Spleen (tissue), 11 donors: ENCODE measurements around the gene KLHDC4. TPM values are rescaled to one million over a fixed set of nuclear protein-coding genes. Genes with fewer than 3 reads are reported as not detected.

Source experiments
- DNase-seq: peaks from one replicate; pipeline ENCODE4 v3.0.0-alpha.2; 2020
- H3K27ac ChIP-seq, 8 donors: fragments of 200-600 bp; sonication (generic) in 7 of 8; 1 replicate in 4 of 8; 2 replicates in 4 of 8; pipeline versions ENCODE4 v1.5.0 to v1.8.0; 2016 to 2021; ENCODE audit warnings: inconsistent platforms in 4 of 8, mild to moderate bottlenecking in 4 of 8, moderate library complexity in 1 of 8
- H3K27me3 ChIP-seq, 7 donors: fragments of 200-600 bp; sonication (generic) in 6 of 7; replicated peaks in 1 of 7; 1 replicate in 4 of 7; 2 replicates in 3 of 7; pipeline versions ENCODE4 v1.5.0 to v1.8.0; 2016 to 2021; ENCODE audit warnings: inconsistent platforms in 3 of 7, mild to moderate bottlenecking in 1 of 7
- H3K36me3 ChIP-seq, 6 donors: fragments of 200-600 bp; sonication (generic) in 5 of 6; 1 replicate in 4 of 6; 2 replicates in 2 of 6; pipeline versions ENCODE4 v1.5.0 to v1.8.0; 2016 to 2021; ENCODE audit warnings: inconsistent platforms in 2 of 6
- H3K4me1 ChIP-seq, 6 donors: fragments of 200-600 bp; sonication (generic) in 5 of 6; 1 replicate in 3 of 6; 2 replicates in 3 of 6; pipeline versions ENCODE4 v1.5.0 to v1.8.0; 2016 to 2021; ENCODE audit warnings: inconsistent platforms in 3 of 6
- H3K4me3 ChIP-seq, 8 donors: fragments of 200-600 bp; sonication (generic) in 7 of 8; 1 replicate in 4 of 8; 2 replicates in 4 of 8; pipeline versions ENCODE4 v1.5.0 to v1.8.0; 2016 to 2021; ENCODE audit warnings: inconsistent platforms in 4 of 8, mild to moderate bottlenecking in 4 of 8, moderate library complexity in 2 of 8
- H3K9me3 ChIP-seq, 8 donors: fragments of 200-600 bp; sonication (generic) in 7 of 8; 1 replicate in 4 of 8; 2 replicates in 4 of 8; pipeline versions ENCODE4 v1.5.0 to v1.8.0; 2016 to 2021; ENCODE audit warnings: inconsistent platforms in 4 of 8
- POLR2A ChIP-seq, 3 donors: fragments of 450-650 bp; IDR thresholded peaks; one replicate each; pipeline ENCODE4 v1.5.1; 2017; ENCODE audit warnings: antibody characterized with exemption in 3 of 3, mild to moderate bottlenecking in 1 of 3
- POLR2AphosphoS5 ChIP-seq, 3 donors: sonication (generic); formaldehyde crosslinking; IDR thresholded peaks; one replicate each; pipeline ENCODE4 v1.5.1; 2017; ENCODE audit warnings: antibody characterized with exemption in 3 of 3
- WGBS, 5 donors: extraction: QIAGEN DNeasy Blood & Tissue Kit in 3 of 5; methylation state at CpG; one replicate each; pipeline versions ENCODE4 v1.1.5 to v1.1.7; 2013 to 2018; 5-methylcytosine and 5-hydroxymethylcytosine counted together
- intact Hi-C: fragments of 100-400 bp; cut with DNase I; formaldehyde crosslinking; loops from one replicate; pipeline ENCODE4 v1.15.0; 2023; ENCODE audit warnings: low total_unique reads
- polyA plus RNA-seq, 3 donors: library from polyadenylated mRNA; stranded (reverse); fragments of 200-250 nt; gene quantifications; one replicate each; pipeline ENCODE4 v1.2.1, GENCODE V29; 2013
- total RNA-seq, 7 donors: library from RNA; depleted of rRNA in 3 of 7; stranded (reverse); fragments of >200 nt in 3 of 7; fragmentation: NEBNext Ultra II Directional in 4 of 7; extraction: Animal tissue kit (Norgen Biotek cat#: 25700) in 4 of 7; gene quantifications; one replicate each; pipeline versions ENCODE4 v1.1.0 to v1.2.1, GENCODE V29; 2016 to 2021
- TF ChIP-seq, protein P1 (sequence below), 11 experiments: fragments of 200-600 bp in 7 of 11; fragments of 450-650 bp in 4 of 11; sonication (generic) in 4 of 11; IDR thresholded peaks in 8 of 11; conservative IDR thresholded peaks in 3 of 11; 1 replicate in 7 of 11; 2 replicates in 4 of 11; pipeline versions ENCODE4 v1.4.0 to v1.8.0; 2016 to 2021; ENCODE audit warnings: antibody characterized with exemption in 11 of 11, inconsistent platforms in 4 of 11, mild to moderate bottlenecking in 1 of 11
- donor health status: healthy with polysubstance abuse.
- donor health status: DM: no; HTN: no; CAD: no; lungs with moderate emphysema.
- donor health status: DM: no; HTN: no; CAD: no.
- donor health status: Bipolar disorder and iron deficiency.
- donor health status: healthy.
- donor health status: DM: no; HTN: no; CAD: no.
- donor health status: DM: yes; HTN: yes; CAD: no.

KLHDC4 gene
- total and polyA plus RNA-seq, 10 donors, result 30.2 to 91.7 (median 56.7) TPM

DNA sequence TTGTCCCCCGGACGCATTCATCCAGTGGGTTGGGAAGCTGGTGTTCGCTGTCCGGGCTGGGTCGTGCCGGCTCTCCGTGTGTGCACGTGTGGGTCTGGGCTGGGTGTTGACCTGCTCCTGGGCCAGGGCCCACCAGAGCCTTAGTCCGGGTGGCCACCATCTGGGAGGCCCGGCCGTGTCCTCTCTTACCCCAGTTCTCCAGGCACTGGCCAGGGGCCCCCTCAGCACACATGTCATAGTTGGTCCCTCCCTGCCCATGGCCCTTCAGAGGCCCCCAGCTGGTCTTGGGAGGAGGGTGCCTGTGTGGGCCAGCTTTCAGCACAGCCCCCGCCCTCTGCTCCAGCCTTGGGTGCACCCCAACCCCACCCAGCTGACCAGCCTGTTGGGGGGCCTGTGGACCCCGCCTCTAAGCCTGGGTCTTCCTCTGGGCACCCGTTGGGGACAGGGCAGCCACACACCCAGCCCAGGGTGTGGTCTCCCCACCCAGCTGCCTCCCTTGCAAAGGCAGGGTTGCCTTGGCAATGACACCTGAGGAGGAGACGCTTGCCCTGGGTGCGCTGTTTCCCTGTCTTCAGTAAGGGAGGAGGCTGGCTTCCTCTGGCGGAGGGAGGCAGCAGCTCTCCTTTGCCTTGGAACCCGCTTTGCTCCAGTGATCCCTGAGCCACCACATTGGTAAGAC is 86.1 kb downstream of the KLHDC4 start:
- 86 to 93% (median 89%) methylated on average over 14 to 18 of the region's 18 CpGs for WGBS, 5 donors
- no peak for TF ChIP-seq POLR2A (IDR thresholded peaks at IDR 0.05)
- TF ChIP-seq, protein P1, sequence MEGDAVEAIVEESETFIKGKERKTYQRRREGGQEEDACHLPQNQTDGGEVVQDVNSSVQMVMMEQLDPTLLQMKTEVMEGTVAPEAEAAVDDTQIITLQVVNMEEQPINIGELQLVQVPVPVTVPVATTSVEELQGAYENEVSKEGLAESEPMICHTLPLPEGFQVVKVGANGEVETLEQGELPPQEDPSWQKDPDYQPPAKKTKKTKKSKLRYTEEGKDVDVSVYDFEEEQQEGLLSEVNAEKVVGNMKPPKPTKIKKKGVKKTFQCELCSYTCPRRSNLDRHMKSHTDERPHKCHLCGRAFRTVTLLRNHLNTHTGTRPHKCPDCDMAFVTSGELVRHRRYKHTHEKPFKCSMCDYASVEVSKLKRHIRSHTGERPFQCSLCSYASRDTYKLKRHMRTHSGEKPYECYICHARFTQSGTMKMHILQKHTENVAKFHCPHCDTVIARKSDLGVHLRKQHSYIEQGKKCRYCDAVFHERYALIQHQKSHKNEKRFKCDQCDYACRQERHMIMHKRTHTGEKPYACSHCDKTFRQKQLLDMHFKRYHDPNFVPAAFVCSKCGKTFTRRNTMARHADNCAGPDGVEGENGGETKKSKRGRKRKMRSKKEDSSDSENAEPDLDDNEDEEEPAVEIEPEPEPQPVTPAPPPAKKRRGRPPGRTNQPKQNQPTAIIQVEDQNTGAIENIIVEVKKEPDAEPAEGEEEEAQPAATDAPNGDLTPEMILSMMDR (IDR thresholded peaks at IDR 0.05 in 8 of 11, conservative IDR thresholded peaks at IDR 0.05 in 3 of 11), result no peak
- no peak for TF ChIP-seq POLR2AphosphoS5 (IDR thresholded peaks at IDR 0.05)
- Histone ChIP-seq H3K27me3 (peaks cover 0 to 39% (median 4%) of the 10 kb centered on the region in 7 donors), H3K36me3 (no peaks in the 10 kb centered on the region), H3K9me3 (no peaks in the 10 kb centered on the region), H3K4me3 (no peak overlapping the region), H3K27ac (no peak overlapping the region), H3K4me1 (peaks cover 0 to 13% (median 4%) of the 10 kb centered on the region in 6 donors)
- intact Hi-C loops, result no loop called here
- DNase-seq, result no peak

DNA sequence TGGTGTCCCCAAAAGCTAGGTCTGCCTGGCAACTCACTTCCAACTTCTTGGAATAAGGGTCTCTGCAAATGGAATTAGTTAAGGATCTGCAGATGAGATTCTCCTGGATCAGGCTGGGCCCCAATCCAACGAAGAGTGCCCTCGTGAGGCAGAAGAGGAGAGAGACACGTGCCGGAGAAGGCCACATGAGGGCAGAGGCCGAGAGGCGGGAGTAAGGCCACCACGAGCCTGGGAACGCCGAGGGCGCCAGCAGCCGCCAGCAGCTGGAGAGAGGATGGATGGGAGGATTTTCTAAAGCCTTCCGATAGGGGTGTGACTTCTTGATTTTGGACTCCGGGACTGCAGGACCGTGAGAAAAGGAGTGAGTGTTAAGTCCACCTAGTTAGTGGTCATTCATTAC is 87.2 kb downstream of the KLHDC4 start:
- Histone ChIP-seq H3K9me3 (no peaks in the 10 kb centered on the region), H3K27me3 (peaks cover 0 to 28% (median 0%) of the 10 kb centered on the region in 7 donors), H3K36me3 (no peaks in the 10 kb centered on the region), H3K4me3 (no peak overlapping the region), H3K4me1 (peaks cover 0 to 13% (median 4%) of the 10 kb centered on the region in 6 donors), H3K27ac (no peak overlapping the region)
- 60 to 70% (median 68%) methylated on average over 12 to 14 of the region's 14 CpGs for WGBS, 5 donors
- TF ChIP-seq POLR2A (IDR thresholded peaks at IDR 0.05) (no peak), POLR2AphosphoS5 (IDR thresholded peaks at IDR 0.05) (peak in 1 of 3 donors; percentile 19)
- TF ChIP-seq, protein P1 (IDR thresholded peaks at IDR 0.05 in 8 of 11, conservative IDR thresholded peaks at IDR 0.05 in 3 of 11), result no peak
- intact Hi-C loops, result no loop called here
- no peak for DNase-seq

DNA sequence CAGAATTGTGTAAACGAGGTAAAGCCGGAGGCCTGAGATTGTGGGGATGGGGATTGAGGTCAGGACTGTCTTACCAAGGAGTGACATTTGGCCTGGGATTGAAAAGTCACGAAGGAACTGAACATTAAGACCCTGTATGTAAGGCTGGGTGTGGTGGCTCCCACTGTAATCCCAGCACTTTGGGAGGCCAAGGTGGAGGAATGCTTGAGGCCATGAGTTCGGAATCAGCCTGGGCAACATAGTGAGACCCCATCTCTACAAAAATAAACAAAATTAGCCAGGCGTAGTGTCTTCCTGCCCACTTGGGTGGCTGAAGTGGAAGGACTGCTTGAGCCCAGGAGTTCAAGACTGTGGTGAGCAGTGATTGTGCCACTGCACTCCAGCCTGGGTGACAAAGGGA is 88.0 kb downstream of the KLHDC4 start:
- DNase-seq, result no peak
- Histone ChIP-seq H3K27me3 (peaks cover 0 to 21% (median 0%) of the 10 kb centered on the region in 7 donors), H3K4me3 (no peak overlapping the region), H3K4me1 (peaks cover 0 to 13% (median 4%) of the 10 kb centered on the region in 6 donors), H3K27ac (no peak overlapping the region), H3K9me3 (no peaks in the 10 kb centered on the region), H3K36me3 (no peaks in the 10 kb centered on the region)
- no peak for TF ChIP-seq POLR2A (IDR thresholded peaks at IDR 0.05)
- TF ChIP-seq POLR2AphosphoS5 (IDR thresholded peaks at IDR 0.05), result no peak
- TF ChIP-seq, protein P1 (IDR thresholded peaks at IDR 0.05 in 8 of 11, conservative IDR thresholded peaks at IDR 0.05 in 3 of 11), result no peak
- intact Hi-C loops, result no loop called here
- 80 to 90% (median 87%) methylated on average over 5 of the region's 5 CpGs for WGBS, 5 donors

DNA sequence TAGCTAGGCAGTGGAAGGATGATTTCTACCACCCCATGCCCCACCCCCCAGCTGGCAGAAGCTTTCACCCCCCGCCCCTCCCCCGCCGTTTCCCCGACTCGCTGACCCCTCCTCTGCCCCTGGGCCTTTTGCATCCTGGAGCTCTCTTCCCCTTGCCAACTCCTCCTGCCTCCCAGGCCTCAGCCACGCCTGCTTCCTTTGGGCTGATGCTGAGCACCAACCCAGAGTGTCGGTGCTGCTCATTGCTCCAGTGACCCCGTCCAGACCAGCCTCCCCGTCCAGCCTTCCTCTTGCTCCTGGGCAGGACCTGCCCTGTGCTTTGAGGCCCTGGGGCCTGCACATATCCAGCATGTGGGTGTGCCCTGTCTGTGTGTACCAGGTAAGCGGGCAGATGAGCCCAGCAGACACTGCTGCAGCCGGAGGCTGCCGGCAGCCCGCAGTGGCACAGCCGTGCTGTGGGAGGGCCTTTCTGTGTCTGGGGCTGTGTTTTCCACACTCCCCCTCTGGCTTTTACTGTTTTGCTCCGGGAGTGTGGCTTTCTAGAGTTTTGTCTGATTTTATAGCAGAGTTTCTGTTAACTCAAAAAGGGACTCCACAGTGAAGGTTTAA is 90.6 kb downstream of the KLHDC4 start:
- no peak for DNase-seq
- H3K27ac ChIP-seq, result no peak overlapping the region
- H3K4me3 ChIP-seq, result no peak overlapping the region
- peaks cover 0 to 10% (median 0%) of the 10 kb centered on the region in 7 donors for H3K27me3 ChIP-seq
- intact Hi-C loops, result no loop called here
- H3K4me1 ChIP-seq, result peaks cover 0 to 9% (median 0%) of the 10 kb centered on the region in 6 donors
- TF ChIP-seq POLR2A (IDR thresholded peaks at IDR 0.05), result no peak
- no peak for TF ChIP-seq POLR2AphosphoS5 (IDR thresholded peaks at IDR 0.05)
- TF ChIP-seq, protein P1 (IDR thresholded peaks at IDR 0.05 in 8 of 11, conservative IDR thresholded peaks at IDR 0.05 in 3 of 11), result no peak
- no peaks in the 10 kb centered on the region for H3K36me3 ChIP-seq
- no peaks in the 10 kb centered on the region for H3K9me3 ChIP-seq
- 39 to 57% (median 49%) methylated on average over 10 to 15 of the region's 15 CpGs for WGBS, 5 donors
